ENCODE measurements around the gene GPR4.

GRCh38 chr19:45591638-45592005, 10.4 kb downstream of the GPR4 start:
- TF ChIP-seq CTCF (conservative IDR thresholded peaks at IDR 0.05; ENCODE audit: low read length) (no peak), EZH2phosphoT487 (IDR thresholded peaks at IDR 0.05; ENCODE audit: borderline replicate concordance, low read depth, low read length) (no peak)

Measured in OCI-LY7 (cell line).